ENCODE results near the gene CDPF1. TPM values are rescaled to one million over a fixed set of nuclear protein-coding genes. Genes with fewer than 3 reads are reported as not detected.

The CDPF1 gene
- total RNA-seq, 1 donor from 2014 or later: 6.4 TPM

GRCh38 chr22:46229701-46230100, 20.4 kb downstream of the CDPF1 start:
- Histone ChIP-seq H3K9me3 (replicated peaks) (no peaks in the 10 kb centered on the region), H3K4me3 (no peak overlapping the region), H3K4me1 (peaks cover 21% of the 10 kb centered on the region), H3K27me3 (ENCODE audit: low read depth) (no peaks in the 10 kb centered on the region), H3K27ac (replicated peaks) (no peak overlapping the region), H3K36me3 (peaks cover 36% of the 10 kb centered on the region)
- intact Hi-C loops (cut with micrococcal nuclease): no loop called here
- no peak for DNase-seq
- TF ChIP-seq CTCF (IDR thresholded peaks at IDR 0.05; ENCODE audit: borderline replicate concordance): no peak

DNA sequence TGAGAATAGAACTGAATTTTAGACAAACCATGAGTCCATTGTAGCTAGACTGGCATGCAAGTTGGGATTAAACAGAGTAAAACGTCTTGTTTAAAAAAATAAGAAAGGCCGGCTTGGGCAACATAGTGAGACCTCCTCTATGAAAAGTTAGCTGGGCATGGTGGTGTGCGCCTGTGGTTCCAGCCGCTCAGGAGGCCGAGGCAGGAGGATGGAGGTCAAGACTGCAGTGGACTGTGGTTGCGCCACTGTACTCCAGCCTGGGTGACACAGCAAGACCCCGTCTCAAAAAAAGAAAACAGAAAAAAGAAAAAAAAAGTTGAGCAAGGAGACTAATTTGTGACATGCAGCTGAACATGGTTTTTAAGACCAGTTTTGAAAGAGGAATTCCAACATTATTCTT, 23.5 kb downstream of the CDPF1 start:
- no peak for DNase-seq
- Histone ChIP-seq H3K4me1 (no peaks in the 10 kb centered on the region), H3K9me3 (replicated peaks) (no peaks in the 10 kb centered on the region), H3K4me3 (no peak overlapping the region), H3K27me3 (ENCODE audit: low read depth) (no peaks in the 10 kb centered on the region), H3K36me3 (peaks cover 28% of the 10 kb centered on the region), H3K27ac (replicated peaks) (no peak overlapping the region)
- TF ChIP-seq CTCF (IDR thresholded peaks at IDR 0.05; ENCODE audit: borderline replicate concordance): no peak
- intact Hi-C loops (cut with micrococcal nuclease): no loop called here

DNA sequence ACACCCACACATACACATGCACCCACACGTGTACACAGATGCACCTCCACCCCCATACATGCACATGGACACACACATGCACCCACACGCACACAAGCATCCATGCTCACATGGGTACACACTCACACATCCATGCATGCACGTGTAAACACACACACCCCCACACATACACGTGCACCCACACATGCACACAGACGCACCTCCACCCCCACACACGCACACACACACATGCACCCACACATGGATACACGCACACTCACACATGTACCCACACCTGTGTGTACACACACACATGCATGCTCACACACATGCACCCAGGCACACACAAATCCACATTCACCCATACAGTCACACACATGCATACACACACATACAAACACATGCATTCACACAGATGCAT, 24.5 kb downstream of the CDPF1 start:
- no peak for DNase-seq
- Histone ChIP-seq H3K27me3 (ENCODE audit: low read depth) (no peaks in the 10 kb centered on the region), H3K9me3 (replicated peaks) (no peaks in the 10 kb centered on the region), H3K4me1 (peaks cover 3% of the 10 kb centered on the region), H3K4me3 (no peak overlapping the region), H3K36me3 (peaks cover 34% of the 10 kb centered on the region), H3K27ac (replicated peaks) (no peak overlapping the region)
- intact Hi-C loops (cut with micrococcal nuclease): no loop called here
- no peak for TF ChIP-seq CTCF (IDR thresholded peaks at IDR 0.05; ENCODE audit: borderline replicate concordance)

- no peaks in the 10 kb centered on the region for H3K27me3 ChIP-seq (ENCODE audit: low read depth)
- intact Hi-C loops (cut with micrococcal nuclease): no loop called here
- TF ChIP-seq CTCF (IDR thresholded peaks at IDR 0.05; ENCODE audit: borderline replicate concordance): no peak
- no peaks in the 10 kb centered on the region for H3K9me3 ChIP-seq (replicated peaks)
- H3K27ac ChIP-seq (replicated peaks): no peak overlapping the region
- H3K36me3 ChIP-seq: peaks cover 41% of the 10 kb centered on the region
- H3K4me1 ChIP-seq: peaks cover 5% of the 10 kb centered on the region
- no peak overlapping the region for H3K4me3 ChIP-seq
- no peak for DNase-seq
These were observed 25.2 kb downstream of the CDPF1 start for GRCh38 chr22:46224898-46225290.

- Histone ChIP-seq H3K27me3 (ENCODE audit: low read depth) (no peaks in the 10 kb centered on the region), H3K36me3 (peaks cover 48% of the 10 kb centered on the region), H3K27ac (replicated peaks) (no peak overlapping the region), H3K9me3 (replicated peaks) (no peaks in the 10 kb centered on the region), H3K4me3 (no peak overlapping the region), H3K4me1 (peaks cover 7% of the 10 kb centered on the region)
- intact Hi-C loops (cut with micrococcal nuclease): no loop called here
- no peak for DNase-seq
- TF ChIP-seq CTCF (IDR thresholded peaks at IDR 0.05; ENCODE audit: borderline replicate concordance): no peak
These were observed 25.8 kb downstream of the CDPF1 start for GRCh38 chr22:46224044-46224897.

Data from left ventricle myocardium inferior (tissue), 1 donor.